Hematopoietic multipotent progenitor cell (in vitro differentiated cells): ENCODE results near the gene SNED1. TPM values are rescaled to one million over a fixed set of nuclear protein-coding genes. Genes with fewer than 3 reads are reported as not detected.

ENCODE experiments used
- DNase-seq, 3 donors: peaks; one replicate each; pipeline ENCODE4 v3.0.0-alpha.2; 2011 to 2015; ENCODE audit warnings: low read depth in 2 of 3, low spot score in 2 of 3
- total RNA-seq: library from RNA; depleted of rRNA; stranded (reverse); fragments of >200 nt; gene quantifications from one replicate; pipeline ENCODE4 v1.2.3, GENCODE V29; 2012

Gene SNED1
- total RNA-seq, 1 donor, result 11.8 TPM

DNA sequence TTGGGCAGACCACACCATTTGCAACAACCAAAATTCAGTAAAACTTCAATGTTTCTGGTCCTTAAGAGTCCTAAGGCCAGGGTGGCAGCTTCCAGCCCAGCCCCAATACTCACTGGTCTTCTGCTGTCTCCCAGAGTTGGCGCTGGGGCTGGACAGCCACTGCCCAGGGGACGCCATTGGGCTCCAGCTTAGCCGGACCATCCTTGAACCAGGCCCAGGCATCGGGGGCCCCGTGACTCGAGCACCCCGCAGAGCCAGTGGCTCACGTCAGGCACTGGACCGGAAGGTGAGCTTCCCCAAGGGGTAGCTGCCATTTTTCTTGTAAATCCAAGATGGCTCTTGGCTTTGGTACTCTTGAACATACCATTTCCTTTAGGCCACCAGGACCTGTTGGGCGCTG lies 21.8 kb downstream of the SNED1 start:
- no peak for DNase-seq

GRCh38 chr2:241020629-241021190 lies 22.3 kb downstream of the SNED1 start:
- DNase-seq, result no peak

GRCh38 chr2:241025639-241026038 lies 27.2 kb downstream of the SNED1 start:
- peak in 1 of 3 donors; percentile 40 for DNase-seq

DNA sequence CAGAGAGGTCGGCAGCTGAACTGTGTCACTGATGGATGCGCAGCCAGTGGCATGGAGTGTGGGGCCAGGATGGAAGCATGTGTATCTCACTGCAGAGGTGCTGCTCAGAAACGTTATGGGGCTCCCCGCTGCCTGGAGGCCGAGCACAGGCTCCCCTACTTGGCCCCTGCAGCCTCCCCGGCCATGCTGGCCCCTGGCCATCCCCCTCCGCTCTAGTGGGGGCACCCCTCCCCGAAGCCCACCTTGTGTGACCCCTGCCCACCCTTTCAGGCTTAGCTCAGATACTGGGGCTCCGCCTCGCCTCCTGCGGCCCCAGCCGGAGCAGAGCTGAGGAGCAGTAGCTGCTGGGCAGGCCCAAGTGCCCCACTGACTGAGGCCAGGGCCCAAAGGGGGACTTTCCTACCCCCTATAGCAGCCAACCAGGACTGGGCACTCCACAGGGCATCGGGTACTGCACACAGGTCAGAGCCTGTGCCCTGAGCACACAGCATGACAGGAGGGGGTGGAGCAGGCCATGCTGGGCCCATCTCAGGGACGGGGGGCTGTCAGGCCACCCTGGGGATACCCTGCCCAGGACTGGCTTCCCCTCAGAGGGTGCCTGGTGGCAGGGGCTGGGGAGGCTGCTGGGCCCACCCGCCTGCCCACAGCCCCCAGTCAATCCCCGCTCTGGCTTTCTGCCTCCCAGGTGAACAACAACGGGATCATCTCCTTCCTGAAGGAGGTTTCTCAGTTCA lies 31.3 kb downstream of the SNED1 start:
- DNase-seq, result no peak

DNA sequence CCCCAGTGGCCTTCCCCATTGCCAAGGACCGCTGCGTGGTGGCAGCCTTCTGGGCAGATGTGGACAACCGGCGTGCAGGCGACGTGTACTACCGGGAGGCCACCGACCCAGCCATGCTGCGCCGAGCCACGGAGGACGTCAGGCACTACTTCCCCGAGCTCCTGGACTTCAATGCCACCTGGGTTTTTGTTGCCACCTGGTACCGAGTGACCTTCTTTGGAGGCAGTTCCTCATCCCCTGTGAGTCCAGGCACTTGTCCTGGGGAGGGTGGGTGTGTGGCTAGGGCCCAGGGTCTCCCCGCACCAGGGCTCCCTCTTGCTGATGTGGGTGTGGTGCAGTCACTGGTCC lies 31.9 kb downstream of the SNED1 start:
- DNase-seq, result no peak

- no peak for DNase-seq
Observed at GRCh38 chr2:241030883-241031282, 32.5 kb downstream of the SNED1 start.

- DNase-seq, result no peak
Observed at GRCh38 chr2:241031436-241032165, 33.2 kb downstream of the SNED1 start.

GRCh38 chr2:241033336-241033987 lies 35.0 kb downstream of the SNED1 start:
- DNase-seq, result no peak

- DNase-seq, result no peak
Observed at GRCh38 chr2:241033994-241034393, 35.6 kb downstream of the SNED1 start.

- no peak for DNase-seq
Observed at GRCh38 chr2:241034490-241035141, 36.2 kb downstream of the SNED1 start.

GRCh38 chr2:241035142-241035817 lies 36.9 kb downstream of the SNED1 start:
- no peak for DNase-seq

DNA sequence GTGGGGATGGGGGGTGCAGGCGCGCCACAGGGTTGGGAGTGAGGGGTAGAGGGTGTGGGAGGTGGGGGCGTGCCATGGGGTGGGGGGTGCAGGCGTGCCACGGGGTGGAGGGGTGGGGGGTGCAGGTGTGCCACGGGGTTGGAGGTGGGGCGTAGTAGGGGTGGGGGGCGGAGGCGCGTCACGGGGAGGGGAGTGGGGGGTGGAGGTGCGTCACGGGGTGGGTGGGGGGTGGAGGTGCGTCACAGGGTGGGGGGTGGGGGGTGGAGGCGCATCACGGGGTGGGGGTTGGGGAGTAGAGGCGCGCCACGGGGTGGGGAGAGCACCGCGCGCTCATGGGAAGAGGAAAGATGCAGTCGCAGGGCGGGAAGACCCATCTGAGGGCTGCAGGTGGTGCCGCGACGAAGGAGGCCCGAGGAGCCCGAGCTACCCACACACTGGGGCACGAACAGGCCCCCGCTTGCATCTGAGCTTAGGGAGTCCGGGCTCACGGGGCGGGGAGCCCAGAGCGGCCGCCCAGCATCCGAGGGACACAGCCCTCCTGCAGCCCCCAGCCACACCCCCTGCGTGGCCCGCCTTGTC lies 37.5 kb downstream of the SNED1 start:
- peak in 1 of 3 donors; percentile 23 for DNase-seq

- peak in 2 of 3 donors; percentile 31 to 55 for DNase-seq
Observed at GRCh38 chr2:241036397-241036963, 38.1 kb downstream of the SNED1 start.

- no peak for DNase-seq
Observed at GRCh38 chr2:241036964-241037421, 38.6 kb downstream of the SNED1 start.

GRCh38 chr2:241037498-241037897 lies 39.1 kb downstream of the SNED1 start:
- DNase-seq, result no peak

- no peak for DNase-seq
Observed at GRCh38 chr2:241038374-241039180, 40.2 kb downstream of the SNED1 start.

DNA sequence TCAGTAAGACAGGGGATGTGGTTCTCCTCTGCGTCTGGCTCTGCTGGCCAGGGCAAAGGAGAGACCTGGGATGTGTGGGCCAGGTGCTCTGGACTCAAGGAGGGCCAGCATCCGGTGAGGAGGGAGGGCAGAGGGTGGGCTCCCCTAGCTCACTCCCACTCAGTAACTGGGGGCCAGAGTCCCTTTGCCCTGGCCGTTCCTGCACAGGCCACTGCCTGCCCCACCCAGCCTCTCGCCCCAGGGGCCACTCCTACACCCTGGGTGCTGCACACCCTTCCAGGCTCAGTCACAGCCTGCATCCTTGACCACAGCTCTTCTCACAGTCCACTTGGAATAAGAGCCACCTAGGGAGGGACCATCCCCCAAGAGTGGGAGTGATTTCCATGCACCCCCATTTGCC lies 41.0 kb downstream of the SNED1 start:
- no peak for DNase-seq

DNA sequence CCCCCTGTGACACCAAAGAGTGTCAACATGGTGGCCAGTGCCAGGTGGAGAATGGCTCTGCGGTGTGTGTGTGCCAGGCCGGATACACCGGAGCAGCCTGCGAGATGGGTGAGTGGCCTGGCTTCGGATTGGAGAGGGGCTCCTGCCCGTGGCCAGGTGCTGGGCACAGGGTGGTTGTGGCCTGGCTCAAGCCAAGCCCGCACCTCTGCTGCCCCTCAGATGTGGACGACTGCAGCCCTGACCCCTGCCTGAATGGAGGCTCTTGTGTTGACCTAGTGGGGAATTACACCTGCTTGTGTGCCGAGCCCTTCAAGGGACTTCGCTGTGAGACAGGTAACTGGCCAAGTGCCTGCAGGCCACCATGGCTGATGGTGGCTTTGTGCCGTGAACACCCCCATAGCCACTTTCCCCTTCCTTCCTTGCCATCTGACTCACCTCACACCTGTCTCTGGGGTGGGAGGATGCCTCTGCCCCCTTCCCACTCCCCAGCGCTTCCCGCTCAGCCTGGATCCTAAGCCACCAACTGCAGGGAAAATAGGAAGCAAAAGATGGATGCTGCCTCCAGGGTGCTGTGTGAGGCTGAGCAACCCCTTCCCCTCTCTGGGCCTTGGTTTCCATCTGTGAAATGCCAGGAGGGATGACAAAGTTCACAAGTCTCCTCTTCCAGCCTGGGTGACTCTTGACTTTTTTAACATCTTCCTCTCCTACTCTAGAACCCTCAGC lies 41.8 kb downstream of the SNED1 start:
- DNase-seq, result no peak
